NCI-H748 (cell line): ENCODE measurements around the gene TTBK1.

Source experiments
- DNase-seq: peaks from one replicate; lab custom pipeline; 2025; ENCODE audit not compliant: unreplicated experiment; lab: John Stamatoyannopoulos, UW

TTBK1 gene

DNA sequence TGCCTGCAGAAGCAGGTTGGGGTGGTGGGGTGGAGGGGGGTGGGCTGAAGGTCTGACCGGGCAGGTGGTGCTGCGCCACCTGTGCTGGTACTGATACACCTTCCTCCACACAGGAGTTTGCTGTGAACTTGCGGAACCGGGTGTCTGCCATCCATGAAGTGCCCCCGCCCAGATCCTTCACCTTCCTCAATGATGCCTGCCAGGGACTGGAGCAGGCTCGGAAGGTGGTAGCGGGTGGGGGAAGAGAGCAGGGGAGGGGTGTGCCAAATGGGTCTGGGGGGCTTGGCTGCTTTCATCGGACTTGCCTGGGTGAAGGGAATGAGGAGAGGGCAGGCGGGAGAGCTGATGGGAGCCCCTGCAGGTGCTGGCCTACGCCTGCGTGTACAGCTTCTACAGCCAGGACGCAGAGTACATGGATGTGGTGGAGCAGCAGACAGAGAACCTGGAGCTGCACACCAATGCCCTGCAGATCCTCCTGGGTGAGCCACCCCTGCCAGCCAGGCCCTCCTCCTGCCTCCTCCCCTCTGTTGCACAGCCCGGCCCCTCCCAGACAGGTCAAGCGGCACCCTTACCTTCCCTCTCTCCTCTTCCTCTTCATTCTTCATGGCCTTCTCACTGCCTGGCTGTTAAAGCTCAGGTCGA is 20.7 kb upstream of the TTBK1 start:
- no peak for DNase-seq

DNA sequence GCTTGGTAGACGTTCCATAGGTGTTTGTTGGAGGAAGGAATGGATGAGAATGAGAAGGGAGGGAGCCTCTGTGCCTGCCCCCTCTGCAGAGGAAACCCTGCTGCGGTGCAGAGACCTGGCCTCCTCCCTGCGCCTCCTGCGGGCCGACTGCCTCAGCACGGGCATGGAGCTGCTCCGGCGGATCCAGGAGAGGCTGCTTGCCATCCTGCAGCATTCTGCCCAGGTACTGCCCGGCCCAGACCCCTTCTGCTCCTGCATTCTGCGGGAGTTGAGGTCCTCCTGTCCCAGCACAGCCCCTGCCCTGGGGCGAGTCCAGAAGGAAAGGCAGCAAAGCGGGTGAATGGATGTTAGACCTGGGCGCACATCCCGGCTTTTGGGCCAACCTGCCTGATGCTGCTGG is 20.1 kb upstream of the TTBK1 start:
- DNase-seq: no peak

DNA sequence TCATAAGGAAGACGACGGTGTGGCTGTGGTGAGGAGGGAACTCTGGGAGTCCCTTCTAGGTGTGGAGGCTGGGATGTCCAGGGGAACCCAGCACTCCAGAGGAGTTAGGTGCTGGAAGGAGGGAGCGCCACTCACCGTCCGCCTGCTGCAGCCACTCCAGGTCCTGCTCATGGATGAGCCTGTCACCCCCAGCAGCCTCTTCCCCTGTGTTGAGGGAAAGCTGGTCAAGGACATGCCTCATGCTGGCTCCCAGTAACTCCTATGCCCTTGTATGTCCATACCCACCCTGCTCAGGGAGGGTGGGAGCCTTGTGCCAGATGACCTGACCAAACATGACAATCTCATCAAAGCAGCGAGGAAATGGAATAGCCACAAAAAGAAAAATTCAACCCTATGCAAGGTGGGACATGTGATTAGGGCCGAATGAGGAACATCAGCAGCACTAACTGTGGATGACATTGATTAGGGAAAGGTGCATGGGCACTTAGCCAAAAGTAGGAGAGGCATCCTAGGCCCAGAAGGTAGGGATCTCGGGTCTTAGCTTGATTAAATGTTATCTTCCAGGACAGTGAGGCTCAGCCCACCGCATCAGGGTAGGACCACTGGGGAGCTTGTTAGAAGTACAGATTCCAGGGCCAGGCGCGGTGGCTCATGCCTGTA is 17.0 kb upstream of the TTBK1 start:
- DNase-seq: no peak

DNA sequence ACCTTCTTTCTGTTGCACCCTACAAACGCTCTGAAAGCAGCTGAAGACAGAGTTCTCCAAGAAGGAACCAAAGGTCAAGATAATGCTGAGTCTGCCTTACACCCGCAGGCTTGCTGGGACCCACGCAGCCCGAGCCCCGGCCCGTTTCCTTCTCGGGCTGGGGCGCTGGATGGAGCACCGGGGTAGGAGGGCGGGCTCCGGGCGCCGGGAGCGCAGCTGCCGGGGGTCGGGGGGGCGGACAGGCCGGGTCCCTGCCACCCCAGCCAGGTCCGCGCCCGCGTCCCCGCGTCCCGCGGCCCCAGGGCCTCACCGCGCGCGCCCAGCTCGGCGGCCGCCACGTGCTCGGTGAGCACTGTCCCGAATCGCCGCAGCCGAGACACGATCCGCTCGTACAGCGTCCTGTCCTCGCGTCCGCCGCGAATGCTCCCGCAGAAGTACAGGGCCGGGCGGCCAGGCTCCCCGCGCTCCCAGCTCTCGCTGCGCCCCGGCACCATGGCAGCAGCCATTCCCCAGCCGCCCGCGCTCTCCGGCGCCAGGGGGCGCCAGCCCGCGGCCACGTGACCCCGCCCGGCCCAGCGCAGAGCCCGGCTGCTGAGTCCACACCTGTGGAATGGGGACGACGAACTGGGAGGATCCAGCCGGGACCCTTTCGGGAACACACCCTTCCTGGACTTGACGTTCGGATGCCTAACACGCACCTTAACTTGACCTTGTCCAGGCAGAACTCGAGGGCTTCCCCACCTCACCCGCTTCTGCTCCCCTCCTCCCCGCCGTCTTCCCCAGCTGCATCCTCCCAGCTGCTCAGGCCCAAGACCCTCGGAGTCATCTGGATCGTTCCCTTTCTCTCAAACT is 14.1 kb upstream of the TTBK1 start, which contains the start of gene DNPH1:
Gene DNPH1, minus strand, starts transcription at position 531 of the 852 bp plus-strand sequence. Its CDS starts 25 bp downstream, at position 506.
- DNase-seq: peak; percentile 80

DNA sequence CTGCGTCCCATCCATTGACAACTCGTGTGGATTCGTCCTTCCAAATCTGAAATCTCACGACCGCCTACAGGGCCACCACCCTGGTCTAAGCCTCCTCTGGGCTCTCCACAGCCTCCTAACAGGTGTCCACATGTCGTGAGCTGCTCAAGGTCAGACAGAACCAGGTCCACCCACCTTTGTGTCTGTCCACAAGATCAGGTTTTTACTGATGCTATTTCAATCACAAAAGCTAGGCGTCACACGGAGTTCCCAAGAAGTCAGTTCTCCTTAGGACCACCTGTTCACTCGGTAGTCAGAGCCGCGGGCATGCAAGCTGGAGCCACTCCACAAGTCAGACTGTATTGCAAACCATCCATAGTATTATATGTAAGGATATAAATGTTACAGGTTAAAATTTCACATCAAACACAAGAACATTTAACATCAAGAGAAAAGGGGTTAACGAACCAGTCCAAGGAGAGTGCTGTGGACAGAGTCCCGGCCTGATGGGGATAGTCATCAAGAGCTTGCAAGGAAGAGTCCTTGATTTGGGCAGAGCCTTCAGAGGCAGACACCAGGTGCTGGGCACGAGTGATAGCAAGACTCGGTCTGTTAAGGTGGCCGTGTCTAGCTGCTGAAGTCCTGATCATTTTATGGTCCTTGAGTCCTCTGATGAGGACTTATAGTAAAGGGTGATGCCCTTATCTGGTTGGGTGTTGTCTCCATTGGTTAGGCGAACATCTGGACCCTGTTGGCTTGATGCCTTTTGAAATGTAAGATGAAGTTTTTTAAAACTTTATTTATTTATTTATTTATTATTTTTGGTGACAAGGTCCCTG is 13.3 kb upstream of the TTBK1 start:
- no peak for DNase-seq

DNA sequence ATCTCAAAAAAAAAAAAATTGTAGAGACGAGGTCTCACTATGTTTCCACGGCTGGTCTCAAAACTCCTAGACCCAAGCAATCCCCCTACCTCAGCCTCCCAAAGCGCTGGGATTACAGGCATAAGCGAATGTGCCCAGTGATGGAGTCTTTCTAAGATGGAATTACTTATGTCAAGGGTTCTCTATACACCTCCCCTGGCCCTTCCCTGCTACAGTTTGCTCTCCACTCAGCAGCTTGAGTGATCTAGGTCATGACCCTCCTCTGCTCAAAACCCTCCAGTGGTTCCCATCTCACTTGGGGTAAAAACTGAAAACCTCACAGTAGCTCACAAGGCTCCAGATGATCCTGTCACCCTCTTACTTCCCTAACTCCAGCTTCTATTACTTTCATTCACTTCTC is 12.2 kb upstream of the TTBK1 start:
- no peak for DNase-seq

DNA sequence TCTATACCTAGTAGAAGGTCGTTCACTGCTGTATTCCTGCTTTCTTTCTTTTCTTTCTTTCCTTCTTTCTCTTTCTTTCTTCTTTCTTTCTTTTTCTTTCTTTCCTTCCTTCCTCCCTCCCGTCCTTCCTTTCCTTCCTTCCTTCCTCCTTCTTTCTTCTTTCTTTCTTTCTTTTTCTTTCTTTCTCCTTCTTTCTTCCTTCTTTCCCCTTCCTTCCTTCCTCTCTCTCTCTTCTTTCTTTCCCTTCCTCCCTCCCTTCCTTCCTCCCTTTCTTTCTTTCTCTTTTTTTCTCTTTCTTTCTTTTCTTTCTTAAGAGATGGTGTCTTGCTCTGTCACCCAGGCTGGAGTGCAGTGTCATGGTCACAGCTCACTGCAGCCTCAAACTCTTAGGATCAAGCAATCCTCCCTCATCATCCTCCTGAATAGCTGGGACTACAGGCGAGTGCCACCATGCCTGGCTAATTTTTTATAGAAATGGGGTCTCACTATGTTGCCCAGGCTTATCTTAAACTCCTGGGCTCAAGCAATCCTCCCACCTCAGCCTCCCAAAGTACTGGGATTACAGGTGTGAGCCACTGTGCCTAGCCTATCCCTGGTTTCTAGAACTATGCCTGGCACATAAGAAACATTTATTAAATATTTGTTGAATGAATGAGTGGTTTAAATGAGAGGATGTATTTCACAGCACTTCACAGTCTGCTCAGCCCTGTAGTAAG is 11.4 kb upstream of the TTBK1 start:
- DNase-seq: no peak

DNA sequence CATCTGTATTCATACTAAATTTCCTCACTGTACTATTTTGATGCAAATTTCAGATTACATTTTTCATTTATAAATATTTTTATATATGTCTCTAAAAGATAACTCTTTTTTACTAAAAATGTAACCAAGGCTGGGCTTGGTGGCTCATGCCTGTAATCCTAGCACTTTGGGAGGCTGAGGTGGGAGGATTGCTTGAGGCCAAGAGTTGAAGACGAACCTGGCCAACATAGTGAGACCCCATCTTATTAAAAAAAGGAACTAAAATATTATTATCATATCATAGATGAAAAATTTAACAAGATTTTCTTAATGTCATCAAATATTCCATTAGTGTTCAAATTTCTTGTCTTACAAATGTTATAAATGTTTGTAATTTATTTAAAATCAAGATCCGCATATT is 7.4 kb upstream of the TTBK1 start:
- no peak for DNase-seq

DNA sequence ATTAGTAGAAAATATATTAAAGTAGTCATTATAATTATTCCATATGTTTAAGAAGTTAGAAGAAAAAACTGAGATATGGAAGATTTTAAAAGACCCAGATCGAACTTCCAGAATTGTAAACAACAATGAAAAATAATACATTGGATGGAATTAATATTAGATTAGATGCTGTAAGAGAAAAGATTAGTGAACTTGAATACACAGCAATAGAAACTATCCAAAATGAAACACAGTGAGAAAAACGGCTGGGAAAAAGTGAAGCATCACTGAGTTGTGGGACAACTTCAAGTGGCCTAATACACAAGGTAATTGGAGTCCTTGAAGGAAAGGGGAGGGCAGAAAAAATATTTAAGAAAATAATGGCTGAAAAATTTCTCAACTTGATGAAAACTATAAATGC is 4.2 kb upstream of the TTBK1 start:
- DNase-seq: no peak

DNA sequence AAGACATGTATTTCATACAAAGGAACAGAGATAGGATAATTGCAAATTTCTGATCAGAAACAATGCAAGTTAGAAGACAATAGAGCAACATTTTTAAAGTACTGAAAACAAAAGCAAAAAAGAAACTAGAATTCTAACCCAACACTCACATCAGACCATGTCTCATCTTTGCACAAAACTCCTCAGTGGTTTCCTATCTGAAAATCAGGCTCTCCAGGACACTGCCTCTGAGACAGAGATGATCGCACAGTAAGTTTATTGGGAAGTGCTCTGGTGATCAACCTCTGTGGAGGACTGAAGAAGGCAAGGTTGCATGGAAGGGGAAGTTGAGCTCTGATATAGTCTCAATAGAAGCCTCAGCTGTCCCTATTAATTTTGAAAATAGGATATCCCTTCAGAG is 2.3 kb upstream of the TTBK1 start:
- no peak for DNase-seq

DNA sequence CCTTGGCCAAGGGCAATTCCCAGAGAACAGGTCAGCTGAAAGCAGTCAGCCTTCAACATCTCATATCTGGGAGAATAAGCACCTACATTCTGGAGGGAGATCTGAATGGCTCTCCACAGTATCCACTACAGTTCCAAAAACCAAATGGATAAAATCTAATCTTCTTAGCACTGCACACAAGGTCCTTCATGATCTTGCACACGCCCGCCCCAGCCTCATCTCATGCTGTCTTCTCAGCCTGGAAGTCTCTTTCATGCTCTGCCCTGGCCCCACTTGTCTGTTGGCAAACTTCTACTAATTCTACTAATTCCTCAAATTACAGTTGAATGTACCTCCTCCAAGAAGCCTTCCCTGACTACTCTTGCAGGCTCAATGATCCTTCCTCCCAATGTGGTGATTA is 1.8 kb upstream of the TTBK1 start:
- no peak for DNase-seq

DNA sequence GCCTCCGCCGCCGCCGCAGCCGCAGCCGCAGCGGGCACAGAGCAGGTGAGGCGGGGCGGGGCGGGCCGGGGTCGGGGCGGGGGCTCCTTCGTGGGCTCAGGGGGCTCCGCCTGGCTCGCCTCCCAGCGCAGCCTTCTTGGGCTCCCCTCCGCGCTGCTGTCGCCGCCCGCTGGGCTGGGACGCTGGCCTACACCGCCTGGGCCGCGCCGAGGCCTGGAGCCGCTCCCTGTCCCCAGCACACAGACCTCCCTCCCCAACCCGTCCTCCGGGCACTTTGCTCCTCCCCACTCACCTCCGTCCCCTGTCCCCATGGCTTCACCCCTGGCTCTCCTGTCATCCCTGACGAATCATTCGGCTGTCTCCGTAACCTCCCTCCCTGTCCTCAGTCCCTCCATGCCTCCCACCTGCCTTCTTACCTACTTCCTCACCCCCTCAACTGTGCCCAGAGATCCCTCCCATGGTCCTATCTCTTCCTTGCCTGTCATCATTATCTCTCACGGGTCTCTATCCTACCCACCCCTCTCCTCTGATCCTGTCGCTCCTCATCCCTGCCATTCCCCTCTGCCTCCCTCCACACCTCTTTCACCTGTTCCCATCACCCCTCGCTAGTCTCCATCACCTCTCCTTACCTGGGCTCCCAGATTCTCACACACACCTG is 512 bp downstream of the TTBK1 start:
- peak; percentile 60 for DNase-seq

DNA sequence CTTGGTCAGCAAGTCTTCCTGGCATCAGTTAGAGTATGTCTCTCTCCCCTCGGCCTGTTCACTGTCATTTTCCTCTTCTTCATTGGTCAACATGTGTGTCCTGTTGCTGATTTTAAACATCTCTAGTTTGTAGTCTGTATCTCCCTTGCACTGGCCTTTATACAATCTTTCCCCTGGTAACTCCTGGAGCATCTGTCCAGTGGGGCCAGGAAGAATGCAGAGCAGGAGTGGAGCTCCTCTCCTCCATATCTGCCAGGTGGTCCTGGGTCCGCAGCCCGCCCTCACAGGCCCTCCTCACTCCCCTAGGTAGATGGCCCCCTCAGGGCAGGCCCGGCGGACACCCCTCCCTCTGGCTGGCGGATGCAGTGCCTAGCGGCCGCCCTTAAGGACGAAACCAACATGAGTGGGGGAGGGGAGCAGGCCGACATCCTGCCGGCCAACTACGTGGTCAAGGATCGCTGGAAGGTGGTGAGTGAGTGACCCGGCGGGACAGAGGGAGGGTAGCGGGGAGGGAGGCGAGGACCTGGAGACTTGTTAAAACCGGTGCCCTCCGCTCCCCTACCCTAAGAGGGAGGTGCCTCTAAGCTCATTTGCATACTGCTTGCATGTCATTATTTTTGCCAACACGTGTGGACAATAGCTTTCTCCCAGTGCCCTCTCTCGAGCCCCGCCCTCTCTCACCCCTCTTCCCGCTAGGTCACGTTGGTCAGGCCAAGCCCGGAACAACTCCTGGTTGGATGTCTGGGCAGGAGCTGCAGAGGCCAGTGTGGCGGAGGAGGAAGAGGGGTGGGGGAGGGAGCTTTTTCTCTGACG is 3.2 kb downstream of the TTBK1 start:
- DNase-seq: peak; percentile 94

DNA sequence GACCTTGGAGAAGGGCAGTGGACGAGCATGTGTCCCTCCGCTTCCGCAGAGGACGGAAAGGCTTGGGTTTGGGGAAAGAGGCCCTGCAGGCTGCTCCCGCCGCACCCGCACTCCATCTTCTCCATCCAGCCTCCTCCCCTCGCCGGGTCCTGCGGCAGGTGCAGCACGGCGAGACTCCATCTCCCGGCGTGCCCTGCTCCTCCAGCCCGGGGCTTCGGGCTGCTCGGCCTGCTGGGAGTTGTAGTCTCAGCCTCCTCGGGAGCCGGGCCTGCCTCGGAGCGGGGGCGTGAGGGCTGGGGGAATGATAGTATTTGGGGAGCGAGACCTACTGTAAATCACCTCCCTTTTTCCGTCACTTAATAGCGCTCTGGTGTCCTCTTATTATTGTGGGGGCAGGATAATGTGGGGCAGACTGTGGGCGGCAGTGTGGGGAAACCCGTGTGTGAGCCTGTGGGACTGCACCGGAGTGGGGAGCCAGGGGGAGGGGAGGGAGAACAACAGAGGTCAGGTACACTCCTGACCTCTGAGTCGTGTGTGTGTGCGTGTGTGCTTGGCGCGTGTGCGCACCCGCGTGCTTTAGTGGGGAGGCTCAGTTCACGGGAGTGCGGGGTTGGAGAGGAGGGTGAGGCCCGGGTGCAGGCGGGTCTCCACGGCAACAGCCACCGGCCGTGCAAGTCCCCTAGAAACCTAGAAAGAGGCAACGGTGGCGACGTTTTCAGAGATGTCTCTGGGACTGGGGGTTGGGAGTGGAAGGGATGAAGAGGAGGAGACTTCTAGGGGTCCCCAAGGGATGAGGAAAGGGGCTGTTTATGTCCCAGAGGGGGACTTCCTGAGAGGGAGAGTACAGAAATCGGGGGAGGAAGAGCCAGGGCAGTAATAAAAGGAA is 4.1 kb downstream of the TTBK1 start:
- DNase-seq: peak; percentile 94

DNA sequence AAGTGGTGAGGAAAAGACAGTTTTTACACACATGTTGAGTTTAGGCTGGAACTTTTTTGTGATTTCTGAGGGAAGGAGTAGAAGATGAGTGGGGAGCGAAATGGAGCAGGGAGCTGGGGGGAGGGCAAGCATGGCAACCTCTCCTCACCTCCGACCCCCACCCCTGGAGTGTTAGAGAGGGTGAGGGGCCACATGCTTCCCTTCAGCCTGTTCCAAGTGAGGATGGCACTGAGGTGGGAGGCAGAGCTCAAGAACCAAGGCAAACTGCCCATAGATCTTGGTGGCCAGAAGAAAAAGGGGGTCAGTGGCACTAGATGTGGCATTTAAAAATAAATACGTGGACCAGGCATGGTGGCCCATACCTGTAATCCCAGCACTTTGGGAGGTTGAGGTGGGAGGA is 4.8 kb downstream of the TTBK1 start:
- DNase-seq: no peak

DNA sequence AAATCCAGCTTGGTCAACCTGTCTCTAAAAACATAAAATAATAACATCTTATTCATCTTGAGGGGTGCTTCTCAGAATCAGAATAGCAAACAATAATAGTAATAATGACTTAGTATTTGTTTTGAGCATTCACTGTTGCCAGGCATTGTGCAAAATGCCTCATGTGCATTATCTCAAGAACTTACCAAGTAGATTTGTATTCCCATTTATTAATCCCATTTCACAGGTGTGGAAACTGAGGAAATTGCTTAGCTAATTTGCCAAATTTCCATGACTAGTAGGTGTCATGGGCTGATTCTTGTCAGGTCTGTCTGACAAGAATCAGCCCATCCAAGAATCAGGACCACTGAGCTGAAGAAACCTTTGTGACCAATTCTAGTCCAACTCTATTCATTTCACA is 5.5 kb downstream of the TTBK1 start:
- DNase-seq: no peak

DNA sequence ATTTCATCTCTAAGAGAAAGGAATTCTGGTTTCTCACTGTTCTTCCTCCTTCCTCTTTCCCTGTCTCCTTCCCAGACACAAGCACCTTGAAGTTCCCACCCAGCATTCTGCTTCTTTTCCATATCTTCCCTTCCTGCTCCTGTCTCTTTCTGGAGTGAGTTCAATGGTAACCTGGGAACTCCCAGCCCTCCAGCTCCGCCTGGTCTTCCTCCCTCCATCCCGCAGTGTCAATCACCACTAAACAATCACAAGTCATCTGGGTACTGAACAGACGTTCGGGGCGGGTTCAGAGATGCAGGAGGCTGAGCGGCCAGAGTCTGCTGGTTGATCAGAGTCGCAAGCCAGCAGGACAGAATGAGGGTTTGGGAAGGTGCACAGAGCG is 7.7 kb downstream of the TTBK1 start:
- no peak for DNase-seq

DNA sequence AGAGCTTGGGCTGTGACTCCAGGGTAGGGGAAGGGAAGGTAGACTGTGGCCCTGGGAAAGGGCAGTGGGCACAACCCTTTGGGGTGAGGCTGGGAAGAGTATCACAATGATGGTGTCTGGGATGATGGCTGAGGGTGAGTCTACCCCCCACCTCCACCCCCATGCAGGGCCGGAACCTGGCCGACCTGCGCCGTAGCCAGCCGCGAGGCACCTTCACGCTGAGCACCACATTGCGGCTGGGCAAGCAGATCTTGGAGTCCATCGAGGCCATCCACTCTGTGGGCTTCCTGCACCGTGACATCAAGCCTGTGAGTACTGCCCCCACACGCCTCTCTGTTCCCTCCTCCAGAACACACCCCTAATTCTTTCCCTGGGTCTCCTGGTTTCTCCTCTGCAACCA is 10.1 kb downstream of the TTBK1 start:
- DNase-seq: no peak
